Ishikawa (cell line): ENCODE measurements around the gene EP400.

ENCODE experiments used
- CEBPB ChIP-seq: IDR thresholded peaks from 2 replicates; pipeline ENCODE4 v1.6.1; 2012
- CREB1 ChIP-seq: IDR thresholded peaks from 2 replicates; pipeline ENCODE4 v1.6.1; 2012; ENCODE audit warnings: low read depth
- EGR1 ChIP-seq: IDR thresholded peaks from 2 replicates; pipeline ENCODE4 v1.6.1; 2012
- EP300 ChIP-seq: IDR thresholded peaks from 2 replicates; pipeline ENCODE4 v1.6.1; 2012; ENCODE audit warnings: borderline replicate concordance
- FOXM1 ChIP-seq: IDR thresholded peaks from 2 replicates; pipeline ENCODE4 v1.6.1; 2012; ENCODE audit warnings: low read depth, borderline replicate concordance
- MAX ChIP-seq: IDR thresholded peaks from 2 replicates; pipeline ENCODE4 v1.6.1; 2012
- NFIC ChIP-seq: IDR thresholded peaks from 2 replicates; pipeline ENCODE4 v1.6.1; 2012
- RAD21 ChIP-seq: IDR thresholded peaks from 2 replicates; pipeline ENCODE4 v1.6.1; 2012; ENCODE audit warnings: low read depth
- REST ChIP-seq: IDR thresholded peaks from 2 replicates; pipeline ENCODE4 v1.6.1; 2012; ENCODE audit warnings: low read depth, mild to moderate bottlenecking
- TAF1 ChIP-seq: IDR thresholded peaks from 2 replicates; pipeline ENCODE4 v1.6.1; 2012; ENCODE audit warnings: low read depth, mild to moderate bottlenecking
- TCF12 ChIP-seq: IDR thresholded peaks from 2 replicates; pipeline ENCODE4 v1.6.1; 2012; ENCODE audit warnings: low read depth
- TEAD4 ChIP-seq: IDR thresholded peaks from 2 replicates; pipeline ENCODE4 v1.6.1; 2012
- USF1 ChIP-seq: IDR thresholded peaks from 2 replicates; pipeline ENCODE4 v1.6.1; 2012
- YY1 ChIP-seq: IDR thresholded peaks from 2 replicates; pipeline ENCODE4 v1.6.1; 2012; ENCODE audit warnings: low read depth
- ZBTB7A ChIP-seq: IDR thresholded peaks from 2 replicates; pipeline ENCODE4 v1.6.1; 2012; ENCODE audit warnings: low read depth

The EP400 gene

GRCh38 chr12:132106921-132107320, 157.2 kb downstream of the EP400 start:
- TF ChIP-seq CEBPB (no peak), NFIC (no peak), USF1 (no peak), YY1 (no peak), TAF1 (no peak)

- TF ChIP-seq TCF12 (no peak), NFIC (no peak)
Measured at GRCh38 chr12:132108211-132108832, 158.6 kb downstream of the EP400 start.

GRCh38 chr12:132109741-132110140, 160.0 kb downstream of the EP400 start:
- TF ChIP-seq NFIC, result no peak
- no peak for TF ChIP-seq YY1
- TF ChIP-seq RAD21, result no peak
- no peak for TF ChIP-seq FOXM1
- TF ChIP-seq ZBTB7A, result no peak
- no peak for TF ChIP-seq TCF12
- no peak for TF ChIP-seq TEAD4
- TF ChIP-seq EP300, result no peak
- no peak for TF ChIP-seq REST
- no peak for TF ChIP-seq TAF1
- no peak for TF ChIP-seq CEBPB
- no peak for TF ChIP-seq CREB1

- TF ChIP-seq TEAD4 (no peak), ZBTB7A (no peak), CREB1 (no peak), CEBPB (no peak), RAD21 (no peak), USF1 (no peak), EGR1 (no peak), EP300 (no peak), MAX (no peak), REST (no peak), YY1 (no peak), TCF12 (no peak), FOXM1 (no peak), NFIC (no peak), TAF1 (no peak)
Measured at GRCh38 chr12:132110677-132111076, 160.9 kb downstream of the EP400 start.

GRCh38 chr12:132111654-132112304, 162.0 kb downstream of the EP400 start:
- TF ChIP-seq ZBTB7A, result no peak
- TF ChIP-seq REST, result no peak
- TF ChIP-seq RAD21, result no peak
- TF ChIP-seq TEAD4, result no peak
- no peak for TF ChIP-seq TAF1
- no peak for TF ChIP-seq TCF12
- TF ChIP-seq CREB1, result no peak
- TF ChIP-seq EP300, result no peak
- TF ChIP-seq FOXM1, result no peak
